HepG2 (cell line): ENCODE measurements around the gene FFAR2. TPM values are rescaled to one million over a fixed set of nuclear protein-coding genes. Genes with fewer than 3 reads are reported as not detected.

Source experiments
- ELF3 ChIP-seq: IDR thresholded peaks from 2 replicates; pipeline ENCODE4 v1.6.1; 2016; ENCODE audit warnings: missing genetic modification reagents, missing compliant biosample characterization
- ELK4 ChIP-seq: sonication (generic); formaldehyde crosslinking; IDR thresholded peaks from 2 replicates; pipeline ENCODE4 v1.9.0; 2021; ENCODE audit warnings: missing genetic modification reagents, borderline replicate concordance
- FOXA1 ChIP-seq, 2 experiments: fragments of 450-650 bp in 1 of 2; sonication (generic) in 1 of 2; formaldehyde crosslinking in 1 of 2; IDR thresholded peaks; 2 replicates each; pipeline versions ENCODE4 v1.4.0 to v1.6.1; 2016 to 2020; ENCODE audit warnings: missing genetic modification reagents in 1 of 2
- FOXP1 ChIP-seq, 2 experiments: fragments of 450-650 bp in 1 of 2; IDR thresholded peaks; 2 replicates each; pipeline ENCODE4 v1.6.1; 2017 to 2018; ENCODE audit warnings: antibody characterized with exemption in 1 of 2
- SATB2 ChIP-seq: sonication (generic); formaldehyde crosslinking; IDR thresholded peaks from 2 replicates; pipeline ENCODE4 v1.5.0; 2020; ENCODE audit warnings: missing genetic modification reagents
- SOX6 ChIP-seq, 2 experiments: fragments of 450-650 bp in 1 of 2; sonication (generic) in 1 of 2; formaldehyde crosslinking in 1 of 2; IDR thresholded peaks; 2 replicates each; pipeline versions ENCODE4 v1.4.0 to v1.6.1; 2017 to 2020; ENCODE audit warnings: antibody characterized with exemption in 1 of 2, mild to moderate bottlenecking in 1 of 2, missing genetic modification reagents in 1 of 2
- SRSF1 ChIP-seq: fragments of 200-400 bp; formaldehyde crosslinking; optimal IDR thresholded peaks from 2 replicates; pipeline ENCODE3; 2017; ENCODE audit warnings: mild to moderate bottlenecking, low read depth, low read length, moderate library complexity
- THYN1 ChIP-seq: sonication (generic); formaldehyde crosslinking; IDR thresholded peaks from 2 replicates; pipeline ENCODE4 v1.8.1; 2023; ENCODE audit warnings: low read depth, mild to moderate bottlenecking, moderate library complexity, missing genetic modification reagents, borderline replicate concordance
- TOE1 ChIP-seq: sonication (generic); formaldehyde crosslinking; IDR thresholded peaks from 2 replicates; pipeline ENCODE4 v1.4.0; 2020; ENCODE audit warnings: mild to moderate bottlenecking, missing genetic modification reagents
- ZFP41 ChIP-seq: sonication (generic); formaldehyde crosslinking; IDR thresholded peaks from 2 replicates; pipeline ENCODE4 v1.4.0; 2020; ENCODE audit warnings: mild to moderate bottlenecking, missing genetic modification reagents, borderline replicate concordance
- ZNF549 ChIP-seq: sonication (generic); formaldehyde crosslinking; IDR thresholded peaks from 2 replicates; pipeline ENCODE4 v1.5.0; 2020; ENCODE audit warnings: missing genetic modification reagents
- ZNF704 ChIP-seq: sonication (generic); formaldehyde crosslinking; IDR thresholded peaks from 2 replicates; pipeline ENCODE4 v1.8.1; 2023; ENCODE audit warnings: mild to moderate bottlenecking, inconsistent platforms, moderate library complexity, missing genetic modification reagents, borderline replicate concordance
- ZNF724P ChIP-seq: sonication (generic); formaldehyde crosslinking; IDR thresholded peaks from 2 replicates; pipeline ENCODE4 v1.8.0; 2022; ENCODE audit warnings: missing genetic modification reagents, borderline replicate concordance
- polyA plus RNA-seq, 8 experiments: library from polyadenylated mRNA; depleted of rRNA in 3 of 8; stranded (reverse) in 7 of 8; unstranded in 1 of 8; fragments of >200 nt; fragmentation: Illumina TruSeq in 4 of 8; extraction: Trizol in 4 of 8; gene quantifications; 2 replicates each; pipeline versions ENCODE4 v1.2.1 to v1.2.3, GENCODE V29; 2011 to 2016; ENCODE audit warnings: low read depth in 4 of 8, missing spikeins in 1 of 8, mixed read lengths in 1 of 8; ENCODE audit not compliant: insufficient read depth in 1 of 8
- total RNA-seq, 5 experiments: library from RNA; depleted of rRNA; stranded (reverse); fragments of >200 nt; fragmentation: Illumina TruSeq; extraction: Trizol; gene quantifications; 2 replicates each; pipeline ENCODE4 v1.2.3, GENCODE V29; 2016; ENCODE audit warnings: low read depth in 1 of 5
- TF ChIP-seq, protein P1 (sequence below): sonication (generic); formaldehyde crosslinking; IDR thresholded peaks from 2 replicates; pipeline ENCODE4 v1.8.0; 2022; ENCODE audit warnings: missing genetic modification reagents, mild to moderate bottlenecking, borderline replicate concordance
- TF ChIP-seq, protein P2 (sequence below): sonication (generic); formaldehyde crosslinking; IDR thresholded peaks from 2 replicates; pipeline ENCODE4 v1.4.0; 2020; ENCODE audit warnings: mild to moderate bottlenecking, missing genetic modification reagents

Gene FFAR2
- total and polyA plus RNA-seq, 2 of the 13 experiments (the other 11 are each of a cell fraction or from before 2014, with no cell fraction given) = 0.12 TPM; not detected in 1

- TF ChIP-seq, protein P1, sequence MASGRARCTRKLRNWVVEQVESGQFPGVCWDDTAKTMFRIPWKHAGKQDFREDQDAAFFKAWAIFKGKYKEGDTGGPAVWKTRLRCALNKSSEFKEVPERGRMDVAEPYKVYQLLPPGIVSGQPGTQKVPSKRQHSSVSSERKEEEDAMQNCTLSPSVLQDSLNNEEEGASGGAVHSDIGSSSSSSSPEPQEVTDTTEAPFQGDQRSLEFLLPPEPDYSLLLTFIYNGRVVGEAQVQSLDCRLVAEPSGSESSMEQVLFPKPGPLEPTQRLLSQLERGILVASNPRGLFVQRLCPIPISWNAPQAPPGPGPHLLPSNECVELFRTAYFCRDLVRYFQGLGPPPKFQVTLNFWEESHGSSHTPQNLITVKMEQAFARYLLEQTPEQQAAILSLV = no peak
- TF ChIP-seq FOXP1 (IDR thresholded peaks at IDR 0.05) (no peak), FOXP1 (CRISPR knock-in tag; IDR thresholded peaks at IDR 0.05) (no peak), ZNF704 (0 out of 2 replicates have a peak, but pooled peaks have one; percentile 15), SRSF1 (no peak), FOXA1 (IDR thresholded peaks at IDR 0.05) (no peak), FOXA1 (CRISPR knock-in tag; IDR thresholded peaks at IDR 0.05) (no peak), ELF3 (CRISPR knock-in tag) (peak; percentile 35; the same call in 1 of the 2 replicates), TOE1 (CRISPR knock-in tag) (no peak), ZFP41 (CRISPR knock-in tag) (no peak), ZNF724P (CRISPR knock-in tag) (no peak), SOX6 (IDR thresholded peaks at IDR 0.05) (no peak), SOX6 (CRISPR knock-in tag; IDR thresholded peaks at IDR 0.05) (no peak), SATB2 (CRISPR knock-in tag) (no peak), ELK4 (CRISPR knock-in tag) (no peak), ZNF549 (no peak), THYN1 (CRISPR knock-in tag) (no peak)
- TF ChIP-seq, protein P2, sequence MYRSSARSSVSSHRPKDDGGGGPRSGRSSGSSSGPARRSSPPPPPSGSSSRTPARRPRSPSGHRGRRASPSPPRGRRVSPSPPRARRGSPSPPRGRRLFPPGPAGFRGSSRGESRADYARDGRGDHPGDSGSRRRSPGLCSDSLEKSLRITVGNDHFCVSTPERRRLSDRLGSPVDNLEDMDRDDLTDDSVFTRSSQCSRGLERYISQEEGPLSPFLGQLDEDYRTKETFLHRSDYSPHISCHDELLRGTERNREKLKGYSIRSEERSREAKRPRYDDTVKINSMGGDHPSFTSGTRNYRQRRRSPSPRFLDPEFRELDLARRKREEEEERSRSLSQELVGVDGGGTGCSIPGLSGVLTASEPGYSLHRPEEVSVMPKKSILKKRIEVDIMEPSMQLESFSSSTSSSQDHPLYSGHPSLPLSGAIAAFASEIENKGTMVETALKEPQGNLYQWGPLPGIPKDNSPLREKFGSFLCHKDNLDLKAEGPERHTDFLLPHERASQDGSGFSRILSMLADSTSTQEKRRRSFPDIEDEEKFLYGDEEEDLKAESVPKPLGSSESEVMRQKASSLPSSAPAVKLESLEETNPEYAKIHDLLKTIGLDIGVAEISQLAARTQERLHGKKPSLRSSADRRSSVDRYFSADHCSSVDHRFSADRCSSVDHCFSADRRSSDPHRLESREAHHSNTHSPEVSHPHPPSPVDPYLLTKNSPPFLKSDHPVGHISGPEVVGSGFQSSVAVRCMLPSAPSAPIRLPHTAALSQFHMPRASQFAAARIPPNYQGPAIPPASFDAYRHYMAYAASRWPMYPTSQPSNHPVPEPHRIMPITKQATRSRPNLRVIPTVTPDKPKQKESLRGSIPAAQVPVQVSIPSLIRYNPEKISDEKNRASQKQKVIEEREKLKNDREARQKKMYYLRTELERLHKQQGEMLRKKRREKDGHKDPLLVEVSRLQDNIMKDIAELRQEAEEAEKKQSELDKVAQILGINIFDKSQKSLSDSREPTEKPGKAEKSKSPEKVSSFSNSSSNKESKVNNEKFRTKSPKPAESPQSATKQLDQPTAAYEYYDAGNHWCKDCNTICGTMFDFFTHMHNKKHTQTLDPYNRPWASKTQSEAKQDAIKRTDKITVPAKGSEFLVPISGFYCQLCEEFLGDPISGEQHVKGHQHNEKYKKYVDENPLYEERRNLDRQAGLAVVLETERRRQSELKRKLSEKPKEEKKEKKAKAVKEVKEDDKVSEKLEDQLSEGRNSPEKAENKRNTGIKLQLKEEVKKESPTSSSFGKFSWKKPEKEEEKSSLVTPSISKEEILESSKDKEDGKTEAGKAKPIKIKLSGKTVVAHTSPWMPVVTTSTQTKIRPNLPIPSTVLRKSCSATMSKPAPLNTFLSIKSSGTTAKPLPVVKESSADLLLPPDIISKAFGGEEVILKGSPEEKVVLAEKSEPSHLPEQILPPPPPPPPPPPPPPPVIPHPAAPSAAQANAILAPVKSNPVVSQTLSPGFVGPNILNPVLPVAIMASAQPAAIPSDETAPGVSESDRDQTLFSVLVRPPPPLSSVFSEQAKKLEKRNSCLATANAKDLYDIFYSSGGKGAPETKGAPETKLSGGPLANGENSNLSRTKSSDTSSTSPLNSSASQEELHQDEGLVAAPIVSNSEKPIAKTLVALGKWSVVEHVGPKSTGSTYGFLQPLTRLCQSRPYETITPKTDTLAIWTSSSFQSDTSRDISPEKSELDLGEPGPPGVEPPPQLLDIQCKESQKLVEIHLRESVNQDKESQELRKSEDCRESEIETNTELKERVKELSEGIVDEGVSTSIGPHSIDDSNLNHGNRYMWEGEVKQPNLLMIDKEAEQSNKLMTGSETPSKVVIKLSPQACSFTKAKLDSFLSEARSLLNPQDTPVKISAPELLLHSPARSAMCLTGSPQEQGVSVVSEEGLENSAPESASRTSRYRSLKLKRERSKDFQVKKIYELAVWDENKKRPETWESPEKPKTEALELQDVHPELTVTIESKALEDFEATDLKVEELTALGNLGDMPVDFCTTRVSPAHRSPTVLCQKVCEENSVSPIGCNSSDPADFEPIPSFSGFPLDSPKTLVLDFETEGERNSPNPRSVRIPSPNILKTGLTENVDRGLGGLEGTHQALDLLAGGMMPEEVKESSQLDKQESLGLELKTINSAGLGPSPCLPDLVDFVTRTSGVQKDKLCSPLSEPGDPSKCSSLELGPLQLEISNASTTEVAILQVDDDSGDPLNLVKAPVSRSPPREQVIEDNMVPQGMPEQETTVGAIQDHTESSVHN (CRISPR knock-in tag) = no peak
Measured at GRCh38 chr19:35459414-35460082, 11.5 kb downstream of the FFAR2 start (continued).
